SK-N-SH (cell line): ENCODE results near the gene SOWAHA. TPM values are rescaled to one million over a fixed set of nuclear protein-coding genes. Genes with fewer than 3 reads are reported as not detected.

Source experiments
- CTCF ChIA-PET: fragments of 300-600, 350-600 bp; formaldehyde crosslinking; extraction: SDS; loops from one replicate; lab custom pipeline; 2021; lab: Yijun Ruan, JAX
- POLR2A ChIA-PET: fragments of 350-600 bp; sonication (Branson Sonifier 250); formaldehyde crosslinking; extraction: SDS; loops from one replicate; lab custom pipeline; 2020; ENCODE audit warnings: antibody characterized with exemption, inconsistent platforms; lab: Yijun Ruan, JAX
- DNase-seq: peaks from one replicate; pipeline ENCODE4 v3.0.0; 2012
- H2AFZ ChIP-seq: fragments of 200-600 bp; sonication (generic); 2 replicates; pipeline ENCODE4 v1.8.1; 2016; ENCODE audit warnings: antibody characterized with exemption, mild to moderate bottlenecking, low read depth
- H3F3A ChIP-seq: fragments of 200-600 bp; sonication (generic); replicated peaks from 2 replicates; pipeline ENCODE3; 2016; ENCODE audit warnings: antibody characterized with exemption, mild to moderate bottlenecking; ENCODE audit not compliant: insufficient read depth
- H3K27ac ChIP-seq, 2 experiments: fragments of 200-500 bp in 1 of 2; fragments of 200-600 bp in 1 of 2; sonication (Bioruptor generic) in 1 of 2; sonication (generic), shearing (Covaris generic) in 1 of 2; 2 replicates each; pipeline versions ENCODE4 v1.5.1 to v1.6.1; 2014 to 2016; ENCODE audit warnings: low read depth in 2 of 2, inconsistent platforms in 1 of 2, low read length in 1 of 2, mild to moderate bottlenecking in 1 of 2, mixed read lengths in 1 of 2
- H3K27me3 ChIP-seq: fragments of 200-600 bp; sonication (generic), shearing (Covaris generic); 2 replicates; pipeline ENCODE4 v1.6.1; 2016; ENCODE audit warnings: mixed run types; ENCODE audit not compliant: insufficient read depth
- H3K36me3 ChIP-seq, 2 experiments: fragments of 200-500 bp in 1 of 2; fragments of 200-600 bp in 1 of 2; sonication (Bioruptor generic) in 1 of 2; sonication (generic) in 1 of 2; replicated peaks in 1 of 2; 2 replicates each; pipeline versions ENCODE3 to v1.5.1; 2014 to 2016; ENCODE audit warnings: low read length in 1 of 2, mild to moderate bottlenecking in 1 of 2; ENCODE audit not compliant: insufficient read depth in 2 of 2, control insufficient read depth in 1 of 2
- H3K4me1 ChIP-seq, 2 experiments: fragments of 200-500 bp in 1 of 2; fragments of 200-600 bp in 1 of 2; sonication (Bioruptor generic) in 1 of 2; sonication (generic), shearing (Covaris generic) in 1 of 2; 2 replicates each; pipeline versions ENCODE4 v1.5.1 to v1.6.1; 2014 to 2016; ENCODE audit warnings: low read depth in 1 of 2, low read length in 1 of 2, mixed run types in 1 of 2; ENCODE audit not compliant: insufficient read depth in 2 of 2, control insufficient read depth in 1 of 2
- H3K4me2 ChIP-seq: fragments of 200-600 bp; sonication (generic), shearing (Covaris generic); 2 replicates; pipeline ENCODE4 v1.6.1; 2017; ENCODE audit warnings: mixed run types
- H3K4me3 ChIP-seq, 2 experiments: fragments of 200-500 bp in 1 of 2; fragments of 200-600 bp in 1 of 2; sonication (Bioruptor generic) in 1 of 2; sonication (generic), shearing (Covaris generic) in 1 of 2; 2 replicates each; pipeline versions ENCODE4 v1.5.1 to v1.8.1; 2014 to 2016; ENCODE audit warnings: low read depth in 2 of 2, inconsistent platforms in 1 of 2, low read length in 1 of 2, mild to moderate bottlenecking in 1 of 2, mixed read lengths in 1 of 2, moderate library complexity in 1 of 2
- H3K79me2 ChIP-seq: fragments of 200-600 bp; sonication (generic); 2 replicates; pipeline ENCODE4 v1.8.1; 2017; ENCODE audit warnings: mild to moderate bottlenecking; ENCODE audit not compliant: insufficient read depth
- H3K9ac ChIP-seq: fragments of 200-600 bp; sonication (generic); 2 replicates; pipeline ENCODE4 v1.6.1; 2017; ENCODE audit warnings: mixed run types
- H3K9me2 ChIP-seq: fragments of 200-600 bp; sonication (generic); 2 replicates; pipeline ENCODE4 v1.6.1; 2017; ENCODE audit warnings: mixed run types
- H3K9me3 ChIP-seq: fragments of 200-600 bp; sonication (generic); 2 replicates; pipeline ENCODE4 v1.6.1; 2017; ENCODE audit warnings: mixed run types, mild to moderate bottlenecking, moderate library complexity
- H4K20me1 ChIP-seq: fragments of 200-600 bp; sonication (generic); 2 replicates; pipeline ENCODE4 v1.6.1; 2017; ENCODE audit warnings: mild to moderate bottlenecking, mixed run types; ENCODE audit not compliant: insufficient read depth
- CHD2 ChIP-seq: fragments of 150-350 bp; IDR thresholded peaks from 2 replicates; pipeline ENCODE4 v1.6.1; 2018; ENCODE audit warnings: low read length; ENCODE audit not compliant: partially characterized antibody
- EP300 ChIP-seq, 2 experiments: IDR thresholded peaks; 2 replicates each; pipeline versions ENCODE4 v1.4.0 to v1.6.1; 2012; ENCODE audit warnings: borderline replicate concordance in 1 of 2, low read depth in 1 of 2, low read length in 1 of 2
- EZH2phosphoT487 ChIP-seq: fragments of 200-600 bp; sonication (generic); IDR thresholded peaks from 2 replicates; pipeline ENCODE4 v1.6.1; 2017; ENCODE audit warnings: low read depth, mixed run types, mild to moderate bottlenecking, antibody characterized with exemption, moderate library complexity, borderline replicate concordance
- FOSL2 ChIP-seq: IDR thresholded peaks from 2 replicates; pipeline ENCODE4 v1.4.0; 2012; ENCODE audit warnings: low read depth, mild to moderate bottlenecking, moderate library complexity, borderline replicate concordance
- FOXJ3 ChIP-seq: sonication (generic); formaldehyde crosslinking; IDR thresholded peaks from 2 replicates; pipeline ENCODE4 v1.5.1; 2020; ENCODE audit warnings: mild to moderate bottlenecking, missing genetic modification reagents
- FOXM1 ChIP-seq: IDR thresholded peaks from 2 replicates; pipeline ENCODE4 v1.4.0; 2012; ENCODE audit warnings: low read depth, mild to moderate bottlenecking
- GATA2 ChIP-seq: sonication (generic); formaldehyde crosslinking; IDR thresholded peaks from 2 replicates; pipeline ENCODE4 v1.5.0; 2020; ENCODE audit warnings: mild to moderate bottlenecking, missing genetic modification reagents
- JUND ChIP-seq: IDR thresholded peaks from 2 replicates; pipeline ENCODE4 v1.4.0; 2012
- MEF2A ChIP-seq: IDR thresholded peaks from 2 replicates; pipeline ENCODE4 v1.4.0; 2012; ENCODE audit warnings: low read depth, borderline replicate concordance
- RCOR1 ChIP-seq: fragments of 150-350 bp; IDR thresholded peaks from 2 replicates; pipeline ENCODE4 v1.6.1; 2017; ENCODE audit warnings: antibody characterized with exemption, low read length
- RFX5 ChIP-seq: IDR thresholded peaks from 2 replicates; pipeline ENCODE4 v1.6.1; 2012; ENCODE audit warnings: mild to moderate bottlenecking, improper control_type of control experiment, low read length
- RXRA ChIP-seq: IDR thresholded peaks from 2 replicates; pipeline ENCODE4 v1.4.0; 2012; ENCODE audit warnings: low read depth, mild to moderate bottlenecking, borderline replicate concordance
- TEAD4 ChIP-seq: IDR thresholded peaks from 2 replicates; pipeline ENCODE4 v1.4.0; 2012; ENCODE audit warnings: mild to moderate bottlenecking, borderline replicate concordance; ENCODE audit not compliant: insufficient read depth
- WGBS: methylation state at CpG from one replicate; pipeline ENCODE4 v1.1.6; 2017; ENCODE audit warnings: low lambda C conversion rate; 5-methylcytosine and 5-hydroxymethylcytosine counted together
- polyA plus RNA-seq, 3 experiments: library from polyadenylated mRNA; depleted of rRNA; stranded (reverse); fragments of >200 nt; gene quantifications; 2 replicates each; pipeline ENCODE4 v1.2.3, GENCODE V29; 2012
- TF ChIP-seq, protein P1 (sequence below): fragments of 150-350 bp; IDR thresholded peaks from 2 replicates; pipeline ENCODE4 v1.6.1; 2017; ENCODE audit warnings: antibody characterized with exemption, low read length, low read depth, borderline replicate concordance
- TF ChIP-seq, protein P2 (sequence below): fragments of 150-350 bp; IDR thresholded peaks from 2 replicates; pipeline ENCODE4 v1.6.1; 2016; ENCODE audit warnings: mild to moderate bottlenecking, low read depth, low read length
- TF ChIP-seq, protein P3 (sequence below): fragments of 200-600 bp; sonication (generic); IDR thresholded peaks from 2 replicates; pipeline ENCODE4 v1.6.1; 2017; ENCODE audit warnings: antibody characterized with exemption, mild to moderate bottlenecking, moderate library complexity

SOWAHA gene
- polyA plus RNA-seq, 1 of the 3 experiments (the other 2 are of a cell fraction): 0.30 TPM

DNA sequence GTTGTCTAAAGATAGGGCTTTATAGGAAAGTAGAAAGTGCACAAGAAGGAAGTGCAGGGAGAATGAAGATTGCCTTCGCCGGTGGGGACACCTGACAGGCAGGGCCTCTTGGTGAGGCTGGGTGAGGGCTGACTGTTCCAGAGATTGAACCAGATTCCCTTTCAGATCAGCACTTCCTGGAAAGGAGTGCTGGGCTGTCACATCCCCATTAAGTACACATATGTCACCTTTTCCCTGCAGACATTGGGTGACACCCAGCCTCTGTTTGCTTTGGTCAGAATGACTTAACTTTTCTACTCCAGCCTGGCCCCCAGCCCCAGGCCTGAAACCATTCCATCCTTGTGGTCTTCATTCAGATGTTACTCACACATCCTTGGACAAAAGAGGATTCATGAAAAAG is 24.8 kb downstream of the SOWAHA start:
- H3K36me3 ChIP-seq: no peaks in the 10 kb centered on the region

More for the DNA sequence above, 24.8 kb downstream of the SOWAHA start:
- Histone ChIP-seq H3K27me3 (no peaks in the 10 kb centered on the region), H3K4me3 (no peak overlapping the region), H4K20me1 (no peaks in the 10 kb centered on the region), H2AFZ (no peak overlapping the region), H3K4me2 (no peak overlapping the region), H3F3A (no peaks in the 10 kb centered on the region), H3K9ac (no peak overlapping the region), H3K9me3 (no peaks in the 10 kb centered on the region), H3K27ac (no peak overlapping the region), H3K79me2 (no peaks in the 10 kb centered on the region), H3K4me1 (no peaks in the 10 kb centered on the region; a peak in 2 of 4 replicates), H3K9me2 (no peaks in the 10 kb centered on the region)
- TF ChIP-seq FOXM1 (no peak), RFX5 (no peak), JUND (no peak), RCOR1 (no peak), EP300 (IDR thresholded peaks at IDR 0.05; ENCODE audit: borderline replicate concordance in 1 of 2, low read depth in 1 of 2, low read length in 1 of 2) (no peak), EZH2phosphoT487 (no peak), CHD2 (no peak), GATA2 (CRISPR knock-in tag) (no peak), RXRA (no peak), MEF2A (no peak), TEAD4 (no peak), FOSL2 (no peak), FOXJ3 (CRISPR knock-in tag) (no peak)
- TF ChIP-seq, protein P1, sequence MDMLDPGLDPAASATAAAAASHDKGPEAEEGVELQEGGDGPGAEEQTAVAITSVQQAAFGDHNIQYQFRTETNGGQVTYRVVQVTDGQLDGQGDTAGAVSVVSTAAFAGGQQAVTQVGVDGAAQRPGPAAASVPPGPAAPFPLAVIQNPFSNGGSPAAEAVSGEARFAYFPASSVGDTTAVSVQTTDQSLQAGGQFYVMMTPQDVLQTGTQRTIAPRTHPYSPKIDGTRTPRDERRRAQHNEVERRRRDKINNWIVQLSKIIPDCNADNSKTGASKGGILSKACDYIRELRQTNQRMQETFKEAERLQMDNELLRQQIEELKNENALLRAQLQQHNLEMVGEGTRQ: no peak
- TF ChIP-seq, protein P2, sequence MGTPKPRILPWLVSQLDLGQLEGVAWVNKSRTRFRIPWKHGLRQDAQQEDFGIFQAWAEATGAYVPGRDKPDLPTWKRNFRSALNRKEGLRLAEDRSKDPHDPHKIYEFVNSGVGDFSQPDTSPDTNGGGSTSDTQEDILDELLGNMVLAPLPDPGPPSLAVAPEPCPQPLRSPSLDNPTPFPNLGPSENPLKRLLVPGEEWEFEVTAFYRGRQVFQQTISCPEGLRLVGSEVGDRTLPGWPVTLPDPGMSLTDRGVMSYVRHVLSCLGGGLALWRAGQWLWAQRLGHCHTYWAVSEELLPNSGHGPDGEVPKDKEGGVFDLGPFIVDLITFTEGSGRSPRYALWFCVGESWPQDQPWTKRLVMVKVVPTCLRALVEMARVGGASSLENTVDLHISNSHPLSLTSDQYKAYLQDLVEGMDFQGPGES: no peak
- TF ChIP-seq, protein P3, sequence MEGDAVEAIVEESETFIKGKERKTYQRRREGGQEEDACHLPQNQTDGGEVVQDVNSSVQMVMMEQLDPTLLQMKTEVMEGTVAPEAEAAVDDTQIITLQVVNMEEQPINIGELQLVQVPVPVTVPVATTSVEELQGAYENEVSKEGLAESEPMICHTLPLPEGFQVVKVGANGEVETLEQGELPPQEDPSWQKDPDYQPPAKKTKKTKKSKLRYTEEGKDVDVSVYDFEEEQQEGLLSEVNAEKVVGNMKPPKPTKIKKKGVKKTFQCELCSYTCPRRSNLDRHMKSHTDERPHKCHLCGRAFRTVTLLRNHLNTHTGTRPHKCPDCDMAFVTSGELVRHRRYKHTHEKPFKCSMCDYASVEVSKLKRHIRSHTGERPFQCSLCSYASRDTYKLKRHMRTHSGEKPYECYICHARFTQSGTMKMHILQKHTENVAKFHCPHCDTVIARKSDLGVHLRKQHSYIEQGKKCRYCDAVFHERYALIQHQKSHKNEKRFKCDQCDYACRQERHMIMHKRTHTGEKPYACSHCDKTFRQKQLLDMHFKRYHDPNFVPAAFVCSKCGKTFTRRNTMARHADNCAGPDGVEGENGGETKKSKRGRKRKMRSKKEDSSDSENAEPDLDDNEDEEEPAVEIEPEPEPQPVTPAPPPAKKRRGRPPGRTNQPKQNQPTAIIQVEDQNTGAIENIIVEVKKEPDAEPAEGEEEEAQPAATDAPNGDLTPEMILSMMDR: no peak
- no peak for DNase-seq
- ChIA-PET CTCF (interaction anchor here (1.1 to 1.3 kb wide), 2 partner anchors 8 to 18 kb away, joined by 3 to 6 read pairs; partner anchors contain the start of gene SHROOM1), POLR2A (no interaction called here)
- WGBS: 97% methylated on average over 2 of the region's 2 CpGs
